H1 (cell line): ENCODE data around the gene MACROH2A1. TPM values are rescaled to one million over a fixed set of nuclear protein-coding genes. Genes with fewer than 3 reads are reported as not detected.

ENCODE experiments used
- CTCF ChIA-PET: fragments of 300-600 bp; sonication (Branson Sonifier 250); formaldehyde crosslinking; loops from one replicate; lab custom pipeline; 2021; ENCODE audit not compliant: partially characterized antibody; lab: Charles Lee
- POLR2A ChIA-PET: fragments of 300-600 bp; sonication (Branson Sonifier 250); formaldehyde crosslinking; loops from one replicate; lab custom pipeline; 2021; ENCODE audit warnings: inconsistent platforms; ENCODE audit not compliant: partially characterized antibody; lab: Charles Lee
- DNase-seq, 2 experiments: peaks; one replicate each; pipeline versions ENCODE4 v3.0.0 to v3.0.0-alpha.2; 2010 to 2022; ENCODE audit warnings: low spot score in 2 of 2, low read depth in 1 of 2, mixed read lengths in 1 of 2
- FAIRE-seq: peaks from 2 replicates; lab custom pipeline; 2011; peaks lifted over from hg19 to GRCh38; lab: Jason Lieb, UNC
- H2AFZ ChIP-seq: 2 replicates; pipeline ENCODE4 v1.8.1; 2012; ENCODE audit warnings: low read length, inconsistent platforms
- H2AK5ac ChIP-seq: 2 replicates; pipeline ENCODE4 v1.6.1; 2013; ENCODE audit warnings: low read depth, low read length
- H2BK120ac ChIP-seq: replicated peaks from 2 replicates; pipeline ENCODE3; 2013; ENCODE audit warnings: low read depth, low read length, inconsistent platforms
- H2BK12ac ChIP-seq: 2 replicates; pipeline ENCODE4 v1.6.1; 2013; ENCODE audit warnings: low read depth, low read length
- H2BK15ac ChIP-seq: 2 replicates; pipeline ENCODE4 v1.6.1; 2013; ENCODE audit warnings: low read length
- H2BK20ac ChIP-seq: 2 replicates; pipeline ENCODE4 v1.6.1; 2013; ENCODE audit warnings: low read length
- H2BK5ac ChIP-seq: 2 replicates; pipeline ENCODE4 v1.6.1; 2013; ENCODE audit warnings: low read depth, low read length
- H3K14ac ChIP-seq: 2 replicates; pipeline ENCODE4 v1.6.1; 2013; ENCODE audit warnings: inconsistent platforms; ENCODE audit not compliant: insufficient read length
- H3K18ac ChIP-seq: 2 replicates; pipeline ENCODE4 v1.6.1; 2013; ENCODE audit warnings: low read length; ENCODE audit errors: extremely low read depth
- H3K23ac ChIP-seq: 2 replicates; pipeline ENCODE4 v1.6.1; 2013; ENCODE audit warnings: inconsistent platforms; ENCODE audit not compliant: insufficient read length
- H3K23me2 ChIP-seq: 2 replicates; pipeline ENCODE4 v1.6.1; 2013; ENCODE audit warnings: low read depth, low read length
- H3K27ac ChIP-seq: 2 replicates; pipeline ENCODE4 v1.6.1; 2011; ENCODE audit warnings: low read depth, low read length, inconsistent platforms
- H3K27me3 ChIP-seq, 4 experiments: replicated peaks in 1 of 4; 1 replicate in 1 of 4; 2 replicates in 3 of 4; pipeline versions ENCODE4 v1.6.1 to v1.8.1; 2011 to 2013; ENCODE audit warnings: low read length in 3 of 4, mild to moderate bottlenecking in 3 of 4, inconsistent platforms in 2 of 4, mixed read lengths in 2 of 4, moderate library complexity in 1 of 4; ENCODE audit not compliant: control insufficient read depth in 3 of 4, insufficient read depth in 3 of 4; ENCODE audit errors: extremely low read depth in 1 of 4
- H3K36me3 ChIP-seq, 4 experiments: 2 replicates each; pipeline versions ENCODE4 v1.6.1 to v1.8.1; 2011 to 2013; ENCODE audit warnings: mild to moderate bottlenecking in 4 of 4, low read length in 3 of 4, moderate library complexity in 2 of 4, control low read depth in 1 of 4, inconsistent platforms in 1 of 4; ENCODE audit not compliant: insufficient read depth in 4 of 4, control insufficient read depth in 2 of 4
- H3K4ac ChIP-seq: replicated peaks from 2 replicates; pipeline ENCODE3; 2013; ENCODE audit warnings: low read length, low read depth, mixed read lengths, inconsistent platforms; ENCODE audit not compliant: insufficient read length
- H3K4me1 ChIP-seq, 4 experiments: replicated peaks in 1 of 4; 1 replicate in 1 of 4; 2 replicates in 3 of 4; pipeline versions ENCODE4 v1.6.1 to v1.8.1; 2011 to 2013; ENCODE audit warnings: low read length in 3 of 4, inconsistent platforms in 2 of 4, mixed read lengths in 1 of 4; ENCODE audit not compliant: insufficient read depth in 4 of 4, control insufficient read depth in 3 of 4
- H3K4me2 ChIP-seq, 2 experiments: 2 replicates each; pipeline versions ENCODE4 v1.6.1 to v1.8.1; 2011 to 2013; ENCODE audit warnings: low read depth in 2 of 2, low read length in 2 of 2, control low read depth in 1 of 2, inconsistent platforms in 1 of 2, mild to moderate bottlenecking in 1 of 2; ENCODE audit not compliant: insufficient read depth in 1 of 2
- H3K4me3 ChIP-seq, 4 experiments: fragments of 200-600, 300-600 bp in 1 of 4; sonication (generic), shearing (Covaris generic), sonication (Bioruptor Twin) in 1 of 4; 2 replicates each; pipeline versions ENCODE4 v1.5.1 to v1.8.1; 2011 to 2016; ENCODE audit warnings: low read length in 4 of 4, low read depth in 3 of 4, control low read depth in 2 of 4, inconsistent platforms in 2 of 4, mild to moderate bottlenecking in 2 of 4, mixed read lengths in 1 of 4, moderate library complexity in 1 of 4; ENCODE audit not compliant: insufficient read depth in 2 of 4; ENCODE audit errors: extremely low read depth in 1 of 4
- H3K56ac ChIP-seq: replicated peaks from 2 replicates; pipeline ENCODE3; 2013; ENCODE audit warnings: low read depth, mild to moderate bottlenecking, mixed read lengths, low read length, inconsistent platforms; ENCODE audit not compliant: insufficient read length
- H3K79me1 ChIP-seq: 2 replicates; pipeline ENCODE4 v1.6.1; 2013; ENCODE audit warnings: low read depth, low read length, control low read depth
- H3K79me2 ChIP-seq, 2 experiments: 2 replicates each; pipeline versions ENCODE4 v1.6.1 to v1.8.1; 2012 to 2013; ENCODE audit warnings: low read length in 2 of 2, mild to moderate bottlenecking in 2 of 2, inconsistent platforms in 1 of 2; ENCODE audit not compliant: insufficient read depth in 2 of 2, control insufficient read depth in 1 of 2
- H3K9ac ChIP-seq, 4 experiments: replicated peaks in 1 of 4; 1 replicate in 1 of 4; 2 replicates in 3 of 4; pipeline versions ENCODE4 v1.6.1 to v1.8.1; 2011 to 2013; ENCODE audit warnings: low read depth in 3 of 4, low read length in 3 of 4, control low read depth in 2 of 4, mild to moderate bottlenecking in 2 of 4, moderate library complexity in 2 of 4, inconsistent platforms in 1 of 4; ENCODE audit errors: extremely low read depth in 1 of 4
- H3K9me3 ChIP-seq, 2 experiments: 2 replicates each; pipeline versions ENCODE4 v1.6.1 to v1.8.1; 2012 to 2013; ENCODE audit warnings: mild to moderate bottlenecking in 2 of 2, moderate library complexity in 2 of 2, control low read depth in 1 of 2, inconsistent platforms in 1 of 2, low read depth in 1 of 2, low read length in 1 of 2, mixed read lengths in 1 of 2; ENCODE audit not compliant: insufficient read depth in 2 of 2
- H4K20me1 ChIP-seq, 2 experiments: replicated peaks in 1 of 2; 2 replicates each; pipeline versions ENCODE3 to v1.8.1; 2011 to 2013; ENCODE audit warnings: inconsistent platforms in 2 of 2, low read length in 2 of 2, mild to moderate bottlenecking in 1 of 2; ENCODE audit not compliant: insufficient read depth in 2 of 2, control insufficient read depth in 1 of 2
- H4K5ac ChIP-seq: 2 replicates; pipeline ENCODE4 v1.6.1; 2013; ENCODE audit warnings: low read length, low read depth, mixed read lengths, inconsistent platforms; ENCODE audit not compliant: insufficient read length
- H4K8ac ChIP-seq: 2 replicates; pipeline ENCODE4 v1.8.0; 2013; ENCODE audit warnings: mild to moderate bottlenecking, moderate library complexity, low read length, inconsistent platforms; ENCODE audit not compliant: insufficient read depth; ENCODE audit errors: extremely low read depth
- H4K91ac ChIP-seq: replicated peaks from 2 replicates; pipeline ENCODE3; 2013; ENCODE audit warnings: low read length, mixed read lengths, inconsistent platforms; ENCODE audit not compliant: insufficient read length
- CBX8 ChIP-seq: fragments of 300-800, 300-1000 bp; sonication (generic); IDR thresholded peaks from 2 replicates; pipeline ENCODE4 v1.7.1; 2016; ENCODE audit warnings: low read depth, low read length, borderline replicate concordance
- CTBP2 ChIP-seq: IDR thresholded peaks from 2 replicates; pipeline ENCODE4 v1.7.0; 2011; ENCODE audit warnings: borderline replicate concordance, mild to moderate bottlenecking, moderate library complexity, mixed read lengths, low read length; ENCODE audit not compliant: insufficient read depth, insufficient read length
- EGR1 ChIP-seq: IDR thresholded peaks from 2 replicates; pipeline ENCODE4 v1.6.1; 2011; ENCODE audit warnings: low read depth, low read length, borderline replicate concordance
- EP300 ChIP-seq, 2 experiments: IDR thresholded peaks; 1 replicate in 1 of 2; 2 replicates in 1 of 2; pipeline ENCODE4 v1.6.1; 2011 to 2012; ENCODE audit warnings: low read depth in 2 of 2, low read length in 2 of 2, mild to moderate bottlenecking in 2 of 2, borderline replicate concordance in 1 of 2, inconsistent platforms in 1 of 2, moderate library complexity in 1 of 2
- GTF2F1 ChIP-seq: IDR thresholded peaks from 2 replicates; pipeline ENCODE4 v1.6.1; 2012; ENCODE audit warnings: low read depth, low read length, improper control_type of control experiment, borderline replicate concordance
- NANOG ChIP-seq: IDR thresholded peaks from 2 replicates; pipeline ENCODE4 v1.6.1; 2011; ENCODE audit warnings: low read length, low read depth, mild to moderate bottlenecking, inconsistent platforms; ENCODE audit not compliant: insufficient read depth, poor library complexity, severe bottlenecking
- RXRA ChIP-seq: IDR thresholded peaks from 2 replicates; pipeline ENCODE4 v1.6.1; 2011; ENCODE audit warnings: low read depth, mild to moderate bottlenecking, low read length, moderate library complexity; ENCODE audit not compliant: insufficient read depth
- SIN3A ChIP-seq, 2 experiments: IDR thresholded peaks in 1 of 2; conservative IDR thresholded peaks in 1 of 2; 2 replicates each; pipeline ENCODE4 v1.6.1; 2011 to 2012; ENCODE audit warnings: low read length in 2 of 2, improper control_type of control experiment in 1 of 2, low read depth in 1 of 2, mild to moderate bottlenecking in 1 of 2
- TCF12 ChIP-seq: IDR thresholded peaks from 2 replicates; pipeline ENCODE4 v1.6.1; 2011; ENCODE audit warnings: low read depth, mild to moderate bottlenecking, low read length
- TEAD4 ChIP-seq: IDR thresholded peaks from 2 replicates; pipeline ENCODE4 v1.6.1; 2012; ENCODE audit warnings: low read depth, low read length, inconsistent platforms, mixed read lengths
- WGBS, 2 experiments: shearing (Covaris generic) in 1 of 2; methylation state at CpG; one replicate each; pipeline versions ENCODE4 v1.1.6 to v1.1.7; 2013 to 2015; ENCODE audit warnings: low lambda C conversion rate in 2 of 2, mixed read lengths in 2 of 2, inconsistent platforms in 1 of 2, low coverage in 1 of 2, missing lambda C conversion rate in 1 of 2; ENCODE audit not compliant: insufficient replicate concordance in 2 of 2, insufficient coverage in 1 of 2, insufficient read length in 1 of 2; ENCODE audit errors: extremely low coverage in 1 of 2, missing lambda C conversion rate in 1 of 2; 5-methylcytosine and 5-hydroxymethylcytosine counted together
- polyA plus RNA-seq, 7 experiments: library from polyadenylated mRNA; depleted of rRNA in 3 of 7; stranded (reverse) in 5 of 7; unstranded in 2 of 7; fragments of >200 nt in 5 of 7; fragments of 200-250 nt in 2 of 7; gene quantifications; 1 replicate in 5 of 7; 2 replicates in 1 of 7; 4 replicates in 1 of 7; pipeline versions ENCODE4 v1.2.1 to v1.2.3, GENCODE V29; 2011 to 2013; ENCODE audit warnings: missing spikeins in 2 of 7, mixed read lengths in 2 of 7
- total RNA-seq: library from RNA; stranded (reverse); fragmentation: NEBNext Ultra II Directional; extraction: Animal tissue kit (Norgen Biotek cat#: 25700); gene quantifications from 2 replicates; pipeline ENCODE4 v1.2.1, GENCODE V29; 2021

The MACROH2A1 gene
- total and polyA plus RNA-seq, 2 of the 8 experiments (the other 6 are each of a cell fraction or from before 2014, with no cell fraction given): 60.0 to 92.3 TPM

DNA sequence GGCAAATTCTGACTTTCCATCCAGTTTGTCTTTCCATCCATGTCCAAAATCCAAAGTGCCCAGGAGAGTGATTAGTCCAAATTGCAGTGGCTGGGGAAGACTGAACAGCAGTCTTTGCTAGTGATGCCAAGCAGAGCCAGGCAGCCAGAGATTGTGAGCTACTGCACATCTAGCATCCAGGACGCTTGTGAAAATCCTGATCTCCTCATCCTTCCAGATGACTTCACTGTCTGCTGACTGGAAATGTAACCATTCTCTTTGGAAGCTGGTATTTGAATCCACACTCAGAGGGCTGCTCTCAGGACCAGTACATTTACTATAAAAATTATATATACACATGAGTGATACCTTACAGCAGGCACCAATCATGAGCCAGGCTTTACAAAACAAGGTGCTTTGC is 49.6 kb downstream of the MACROH2A1 start:
- Histone ChIP-seq H3K4ac (no peak overlapping the region), H2BK12ac (no peak overlapping the region), H3K36me3 (peaks cover 0 to 5% (median 2%) of the 10 kb centered on the region in 4 experiments; a peak in 2 of 8 replicates), H2BK120ac (no peak overlapping the region), H2BK20ac (no peak overlapping the region), H4K20me1 (peaks cover 2 to 5% of the 10 kb centered on the region in 2 experiments), H3K9ac (no peak overlapping the region), H2BK5ac (no peak overlapping the region), H3K79me2 (no peaks in the 10 kb centered on the region), H3K23me2 (no peaks in the 10 kb centered on the region), H4K91ac (no peak overlapping the region), H3K4me3 (no peak overlapping the region), H3K14ac (no peak overlapping the region), H3K9me3 (no peaks in the 10 kb centered on the region), H2BK15ac (no peak overlapping the region), H3K23ac (no peak overlapping the region), H2AK5ac (no peak overlapping the region), H3K27me3 (no peaks in the 10 kb centered on the region), H4K8ac (no peak overlapping the region), H3K18ac (no peak overlapping the region), H3K56ac (no peak overlapping the region), H3K79me1 (no peaks in the 10 kb centered on the region), H3K4me2 (no peak overlapping the region), H2AFZ (no peak overlapping the region), H3K27ac (no peak overlapping the region), H4K5ac (no peak overlapping the region), H3K4me1 (no peaks in the 10 kb centered on the region)
- no peak for TF ChIP-seq CTBP2
- TF ChIP-seq EGR1: no peak
- TF ChIP-seq CBX8: no peak
- TF ChIP-seq NANOG: no peak
- no peak for TF ChIP-seq TCF12
- TF ChIP-seq TEAD4: no peak
- no peak for TF ChIP-seq GTF2F1
- no peak for TF ChIP-seq SIN3A (conservative IDR thresholded peaks at IDR 0.05 in 1 of 2, IDR thresholded peaks at IDR 0.05 in 1 of 2; ENCODE audit: low read depth in 1 of 2, low read length in 2 of 2)
- no peak for TF ChIP-seq EP300 (IDR thresholded peaks at IDR 0.05; ENCODE audit: borderline replicate concordance in 1 of 2, low read depth in 2 of 2, low read length in 2 of 2)
- no peak for TF ChIP-seq RXRA
- WGBS, 2 experiments: 90% methylated on average over 1 of the region's 1 CpG; no CpG with 5 or more reads in 1 of the 2 experiments
- no peak for FAIRE-seq
- DNase-seq: no peak
- ChIA-PET POLR2A (no interaction called here), CTCF (interaction anchor here (0.9 to 1.4 kb wide), 2 partner anchors 9 to 20 kb away, joined by 3 to 4 read pairs; no protein-coding TSS in a partner anchor)
